Smooth muscle cell (in vitro differentiated cells): Measurements from ENCODE around the gene JHY. TPM values are rescaled to one million over a fixed set of nuclear protein-coding genes. Genes with fewer than 3 reads are reported as not detected.

Source experiments
- DNase-seq: peaks from one replicate; lab custom pipeline; 2025; ENCODE audit not compliant: unreplicated experiment; lab: John Stamatoyannopoulos, UW
- H2AFZ ChIP-seq: fragments of 200-600 bp; sonication (generic); 2 replicates; pipeline ENCODE4 v1.6.0; 2016; ENCODE audit warnings: antibody characterized with exemption, low read depth, mild to moderate bottlenecking
- H3F3A ChIP-seq: fragments of 200-600 bp; sonication (generic); 2 replicates; pipeline ENCODE4 v1.6.0; 2017; ENCODE audit warnings: antibody characterized with exemption, low read depth
- H3K27ac ChIP-seq: fragments of 200-600 bp; sonication (generic); 2 replicates; pipeline ENCODE4 v1.5.1; 2016; ENCODE audit warnings: low read depth, mild to moderate bottlenecking
- H3K27me3 ChIP-seq: fragments of 200-600 bp; sonication (generic); 2 replicates; pipeline ENCODE4 v1.6.1; 2016; ENCODE audit warnings: low read depth, mild to moderate bottlenecking
- H3K36me3 ChIP-seq: fragments of 200-600 bp; sonication (generic); 2 replicates; pipeline ENCODE4 v1.5.1; 2016; ENCODE audit warnings: low read depth
- H3K4me1 ChIP-seq: fragments of 200-600 bp; sonication (generic); 2 replicates; pipeline ENCODE4 v1.5.1; 2016; ENCODE audit warnings: low read depth
- H3K4me2 ChIP-seq: fragments of 200-600 bp; sonication (generic); 2 replicates; pipeline ENCODE4 v1.6.0; 2016; ENCODE audit warnings: mild to moderate bottlenecking
- H3K4me3 ChIP-seq: fragments of 200-600 bp; sonication (generic); 2 replicates; pipeline ENCODE4 v1.5.1; 2016; ENCODE audit warnings: mild to moderate bottlenecking
- H3K79me2 ChIP-seq: fragments of 200-600 bp; sonication (generic); 2 replicates; pipeline ENCODE4 v1.6.0; 2016; ENCODE audit warnings: low read depth, mild to moderate bottlenecking
- H3K9ac ChIP-seq: fragments of 200-600 bp; sonication (generic); 2 replicates; pipeline ENCODE4 v1.6.0; 2016; ENCODE audit warnings: low read depth
- H3K9me3 ChIP-seq: fragments of 200-600 bp; sonication (generic); replicated peaks from 2 replicates; pipeline ENCODE4 v1.5.1; 2016; ENCODE audit warnings: low read depth
- H4K20me1 ChIP-seq: fragments of 200-600 bp; sonication (generic); 2 replicates; pipeline ENCODE4 v1.6.0; 2016; ENCODE audit warnings: low read depth
- CTCF ChIP-seq: fragments of 200-600 bp; sonication (generic); IDR thresholded peaks from 2 replicates; pipeline ENCODE4 v1.5.1; 2017; ENCODE audit warnings: borderline replicate concordance, mild to moderate bottlenecking, antibody characterized with exemption; ENCODE audit not compliant: insufficient read depth, poor library complexity, severe bottlenecking
- WGBS: methylation state at CpG from one replicate; pipeline ENCODE4 v1.1.7; 2016; ENCODE audit warnings: low lambda C conversion rate; 5-methylcytosine and 5-hydroxymethylcytosine counted together
- polyA plus RNA-seq: library from polyadenylated mRNA; unstranded; fragments of >200 nt; fragmentation: Nextera tagmentation; extraction: Ambion mirVana; gene quantifications from 2 replicates; pipeline ENCODE4 v1.2.1, GENCODE V29; 2016
- total RNA-seq: library from RNA; depleted of rRNA; stranded (reverse); fragments of >200 nt; gene quantifications from 2 replicates; pipeline ENCODE4 v1.2.3, GENCODE V29; 2014

JHY gene
- total and polyA plus RNA-seq, 2 experiments from 2014 or later: 3.7 to 4.6 TPM

DNA sequence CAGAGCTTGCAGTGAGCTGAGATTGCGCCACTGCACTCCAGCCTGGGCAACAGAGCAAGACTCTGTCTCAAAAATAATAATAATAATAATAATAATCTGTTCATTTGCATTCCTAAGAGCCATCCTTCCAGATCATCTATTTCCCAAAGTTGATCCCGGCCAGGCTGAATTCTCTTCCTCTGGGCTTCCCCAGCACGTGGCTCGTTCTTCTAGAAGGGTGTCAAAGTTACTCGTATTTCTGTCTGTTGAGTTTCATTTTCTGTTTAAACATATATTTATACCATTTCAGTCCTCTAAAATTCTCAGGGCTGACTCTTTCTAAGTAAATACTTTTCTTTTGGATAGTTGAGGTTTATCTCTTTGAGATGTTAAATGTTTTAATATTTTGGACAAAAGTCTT is 4.8 kb upstream of the JHY start:
- H3K9me3 ChIP-seq: no peaks in the 10 kb centered on the region
- no peaks in the 10 kb centered on the region for H3K36me3 ChIP-seq
- no peak for DNase-seq
- no peak overlapping the region for H3K4me3 ChIP-seq
- TF ChIP-seq CTCF: no peak
- H3K4me2 ChIP-seq: no peak overlapping the region
- H4K20me1 ChIP-seq: no peaks in the 10 kb centered on the region
- H2AFZ ChIP-seq: no peak overlapping the region
- H3K4me1 ChIP-seq: no peaks in the 10 kb centered on the region
- no peak overlapping the region for H3K9ac ChIP-seq
- H3K27ac ChIP-seq: no peak overlapping the region
- H3K79me2 ChIP-seq: no peaks in the 10 kb centered on the region
- 91% methylated on average over 5 of the region's 5 CpGs for WGBS
- H3K27me3 ChIP-seq: peaks cover 18% of the 10 kb centered on the region
- H3F3A ChIP-seq: no peaks in the 10 kb centered on the region

DNA sequence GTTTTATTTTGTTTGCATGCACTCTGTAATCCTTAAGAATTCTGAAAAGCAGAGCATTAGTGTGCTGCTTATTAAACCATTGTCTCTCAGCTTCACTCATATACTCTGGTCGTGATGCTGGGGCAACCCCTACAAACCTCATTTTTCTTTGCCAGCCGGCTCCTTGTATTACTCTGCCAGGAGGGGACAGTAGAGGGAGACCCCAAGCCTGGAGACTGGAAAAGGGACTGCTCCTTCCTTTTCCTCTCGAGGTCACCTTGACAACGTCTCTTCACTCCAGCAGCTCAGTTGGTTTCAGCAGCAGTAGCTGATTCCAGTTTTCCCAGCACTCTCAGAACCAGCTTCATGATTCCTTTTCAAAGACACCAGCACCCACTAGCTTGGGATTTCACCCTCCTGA is 2.8 kb upstream of the JHY start:
- no peaks in the 10 kb centered on the region for H3K4me1 ChIP-seq
- no peak overlapping the region for H3K27ac ChIP-seq
- 39% methylated on average over 4 of the region's 4 CpGs for WGBS
- no peak for DNase-seq
- H3K79me2 ChIP-seq: no peaks in the 10 kb centered on the region
- no peak overlapping the region for H3K4me2 ChIP-seq
- H3F3A ChIP-seq: no peaks in the 10 kb centered on the region
- no peak overlapping the region for H2AFZ ChIP-seq
- no peaks in the 10 kb centered on the region for H4K20me1 ChIP-seq
- no peaks in the 10 kb centered on the region for H3K9me3 ChIP-seq
- no peak overlapping the region for H3K9ac ChIP-seq
- no peaks in the 10 kb centered on the region for H3K36me3 ChIP-seq
- H3K27me3 ChIP-seq: peaks cover 18% of the 10 kb centered on the region
- TF ChIP-seq CTCF: no peak
- no peak overlapping the region for H3K4me3 ChIP-seq

DNA sequence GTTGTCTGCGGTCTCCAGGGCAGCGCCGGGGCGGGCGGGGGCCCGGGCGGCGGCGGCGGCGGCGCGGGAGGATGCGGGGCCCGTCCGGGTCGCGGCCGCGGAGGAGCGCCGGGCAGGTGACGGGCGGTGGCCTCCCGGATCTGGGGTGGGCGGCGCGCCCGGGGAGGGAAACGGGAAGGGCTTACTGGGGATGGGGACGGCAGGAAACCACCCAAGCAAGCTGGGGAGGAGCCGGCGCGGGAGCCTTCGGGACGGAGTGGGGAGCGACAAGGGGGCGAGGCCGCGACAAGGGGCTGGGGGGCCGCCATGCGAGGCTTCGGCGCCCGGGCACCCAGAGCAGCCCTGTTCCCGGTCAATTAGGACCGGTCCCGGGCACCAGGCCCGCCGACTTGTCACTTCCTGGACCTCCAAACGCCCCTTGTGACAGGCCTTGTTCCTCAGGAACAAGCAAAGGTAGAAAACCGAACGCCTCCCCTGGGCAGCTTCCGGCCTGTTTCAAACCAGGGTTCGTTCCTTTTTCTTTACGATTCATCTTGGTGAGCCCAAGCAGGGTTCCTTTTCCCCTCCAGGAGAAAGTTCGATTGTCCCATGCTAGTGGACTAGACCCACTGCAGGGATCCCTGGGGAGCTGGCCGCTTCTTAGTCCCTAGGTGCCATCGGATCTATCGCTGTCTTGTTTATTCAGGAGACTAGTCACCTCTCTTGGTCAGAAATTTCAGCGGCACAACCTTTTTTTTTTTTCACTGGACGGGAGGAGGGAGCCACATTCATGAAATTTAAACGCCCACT is 492 bp downstream of the JHY start:
- Histone ChIP-seq H3K4me1 (no peaks in the 10 kb centered on the region), H3K27ac (peak overlapping the region; percentile 87)
- peak; percentile 45 for DNase-seq

More for the DNA sequence above, 492 bp downstream of the JHY start:
- H3K9ac ChIP-seq: peak overlapping the region; percentile 88
- peak overlapping the region; percentile 98 for H3K4me2 ChIP-seq
- no peaks in the 10 kb centered on the region for H3K36me3 ChIP-seq
- WGBS: 1% methylated on average over 56 of the region's 63 CpGs
- H3K9me3 ChIP-seq: no peaks in the 10 kb centered on the region
- H3K79me2 ChIP-seq: no peaks in the 10 kb centered on the region
- no peaks in the 10 kb centered on the region for H4K20me1 ChIP-seq
- H3K27me3 ChIP-seq: peaks cover 15% of the 10 kb centered on the region
- H2AFZ ChIP-seq: peak overlapping the region; percentile 98
- TF ChIP-seq CTCF: no peak
- H3K4me3 ChIP-seq: peak overlapping the region; percentile 69
- no peaks in the 10 kb centered on the region for H3F3A ChIP-seq
